Nucleus accumbens (tissue), 56 donors: ENCODE results near the gene OXER1.
"Not testable (repeated sequence)": the region's sequence is repeated elsewhere in the genome, so short reads cannot be mapped to it uniquely, and the experiment has no call there.

Source experiments
- DNase-seq, 56 donors: peaks; one replicate each; lab custom pipeline; 2025; lab: John Stamatoyannopoulos, UW

The OXER1 gene

DNA sequence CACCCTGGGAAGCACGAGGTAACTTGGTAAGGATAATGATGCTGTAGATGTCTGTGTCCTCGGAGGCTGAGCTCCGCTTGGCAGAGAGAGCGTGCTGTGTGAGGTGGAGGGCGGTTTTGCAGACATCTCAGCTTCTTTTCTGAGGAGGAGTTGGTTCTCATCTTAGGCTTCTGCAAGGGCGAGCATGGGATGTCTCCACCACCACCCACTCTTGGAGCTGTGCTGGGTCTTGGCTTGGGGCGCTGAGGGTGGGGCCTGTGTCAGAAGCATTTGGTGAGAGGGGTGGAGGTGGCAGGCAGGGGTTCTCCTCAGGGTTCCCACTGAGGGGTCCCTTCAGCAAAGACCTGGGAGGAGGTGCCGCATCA is 9.2 kb downstream of the OXER1 start:
- peak in 4 of 56 donors; percentile 14 to 55 (median 29) for DNase-seq

GRCh38 chr2:42754021-42754775 is 9.7 kb downstream of the OXER1 start:
- peak in 29 of 56 donors; percentile 20 to 66 (median 45) for DNase-seq

- DNase-seq: peak in 19 of 56 donors; percentile 14 to 64 (median 31)
Measured at GRCh38 chr2:42752816-42753813, 10.8 kb downstream of the OXER1 start.

GRCh38 chr2:42752314-42752713 is 11.6 kb downstream of the OXER1 start:
- DNase-seq: peak in 2 of 56 donors; percentile 10 to 35

- DNase-seq: no peak
Measured at GRCh38 chr2:42748840-42749239, 15.1 kb downstream of the OXER1 start.

GRCh38 chr2:42747422-42747821 is 16.5 kb downstream of the OXER1 start:
- no peak for DNase-seq

DNA sequence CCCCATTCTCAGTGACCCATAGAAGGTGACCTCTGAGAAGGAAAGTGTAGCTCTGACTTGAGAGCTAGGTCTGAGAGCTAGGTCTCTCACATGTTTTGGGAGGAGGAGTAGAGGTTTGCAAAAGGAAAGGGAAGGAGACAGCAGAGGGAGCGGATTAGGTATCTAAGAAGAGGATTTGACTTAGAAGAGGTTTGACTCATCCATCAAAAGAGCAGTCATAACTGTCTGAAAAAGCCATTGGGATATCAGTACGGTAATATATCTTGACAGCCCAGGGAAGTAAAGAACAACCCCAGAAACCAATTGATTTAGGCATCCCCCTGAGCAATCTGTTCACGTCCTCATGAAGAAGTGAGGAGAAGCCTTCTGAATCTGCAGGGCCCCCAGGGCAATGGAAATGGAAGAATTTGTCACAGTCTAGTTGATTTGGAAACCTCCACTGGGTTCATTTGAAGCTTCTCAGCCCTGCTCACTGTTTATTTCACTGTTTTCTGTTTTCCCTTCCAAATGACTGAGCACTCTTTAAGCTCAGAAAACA is 19.3 kb downstream of the OXER1 start:
- DNase-seq: no peak

- DNase-seq: no peak
Measured at GRCh38 chr2:42743659-42743990, 20.3 kb downstream of the OXER1 start.

DNA sequence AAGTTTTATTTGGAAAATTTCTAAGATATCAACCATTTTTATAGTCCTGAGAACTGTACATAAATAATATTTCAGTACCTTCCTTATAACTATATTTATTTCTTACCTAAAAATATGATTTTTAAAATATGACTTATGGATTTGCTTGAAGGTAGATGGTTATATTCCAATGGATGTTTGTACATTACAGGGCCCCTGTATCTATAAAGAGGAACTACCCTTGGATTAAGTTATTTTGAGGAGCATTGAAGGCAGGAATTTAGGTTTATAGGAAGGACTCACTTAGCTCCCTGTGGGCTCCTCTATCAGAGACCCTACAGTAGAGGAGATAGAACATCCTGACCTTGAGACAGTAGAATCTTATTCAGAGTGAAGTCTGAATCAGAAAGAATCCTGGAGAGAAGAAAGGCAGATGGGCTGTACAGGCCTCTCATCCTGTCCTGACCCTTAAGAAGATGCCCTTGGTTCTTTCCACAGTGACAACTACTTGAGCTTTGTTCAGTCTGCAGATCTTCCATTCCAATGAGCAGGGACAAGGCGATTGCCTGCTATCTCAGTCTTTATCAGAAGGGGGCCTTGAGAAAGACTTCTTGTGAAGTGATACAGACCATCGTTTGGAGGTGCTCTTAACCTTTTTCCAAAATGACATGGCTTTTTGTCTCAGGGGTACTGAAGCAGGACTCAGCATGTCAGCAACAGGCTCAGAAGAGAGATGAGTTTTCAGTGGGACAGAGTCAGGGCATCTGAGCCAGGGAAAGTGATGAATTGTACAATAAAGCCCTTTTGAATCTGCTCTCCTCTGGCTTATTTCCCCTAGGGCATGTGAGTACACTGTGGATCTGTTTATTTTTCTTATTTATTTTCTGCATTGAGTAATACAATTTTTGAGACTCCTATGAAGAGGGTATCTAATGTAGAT is 20.9 kb downstream of the OXER1 start:
- DNase-seq: no peak

DNA sequence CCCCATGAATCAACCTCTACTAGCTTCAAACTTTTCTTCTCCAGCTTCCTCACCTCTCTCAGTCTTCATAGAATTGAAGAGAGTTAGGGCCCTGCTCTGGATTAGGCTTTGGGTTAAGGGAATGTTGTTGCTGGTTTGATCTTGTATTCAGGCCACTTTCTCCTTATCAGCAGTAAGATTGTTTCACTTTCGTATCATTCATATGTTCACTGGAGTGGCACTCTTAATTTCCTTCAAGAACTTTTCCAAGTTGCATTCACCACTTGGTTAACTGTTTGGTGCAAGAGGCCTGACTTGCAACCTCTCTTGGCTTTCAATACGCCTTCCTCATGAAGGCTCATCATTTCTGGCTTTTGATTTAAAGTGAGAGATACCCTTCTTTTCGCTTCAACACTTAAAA is 22.8 kb downstream of the OXER1 start:
- DNase-seq: no peak

GRCh38 chr2:42736598-42737322 is 27.2 kb downstream of the OXER1 start:
- no peak for DNase-seq

DNA sequence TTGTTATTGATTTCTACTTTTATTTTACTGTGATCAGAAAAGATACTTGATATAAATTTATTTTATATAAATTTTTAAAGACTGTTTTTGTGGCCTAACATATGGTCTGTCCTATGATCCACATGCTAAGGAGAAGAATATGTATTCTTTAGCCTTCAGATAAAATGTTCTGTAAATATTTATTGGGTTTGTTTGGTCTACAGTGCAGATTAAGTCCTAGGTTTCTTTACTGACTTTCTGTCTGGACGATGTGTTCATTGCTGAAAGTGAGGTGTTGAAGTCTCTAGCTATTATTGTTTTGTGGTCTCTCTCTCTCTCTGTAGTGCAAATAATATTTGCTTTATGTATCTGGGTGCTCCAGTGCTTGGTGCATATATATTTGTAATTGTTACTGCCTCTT is 30.1 kb downstream of the OXER1 start:
- no peak for DNase-seq

DNA sequence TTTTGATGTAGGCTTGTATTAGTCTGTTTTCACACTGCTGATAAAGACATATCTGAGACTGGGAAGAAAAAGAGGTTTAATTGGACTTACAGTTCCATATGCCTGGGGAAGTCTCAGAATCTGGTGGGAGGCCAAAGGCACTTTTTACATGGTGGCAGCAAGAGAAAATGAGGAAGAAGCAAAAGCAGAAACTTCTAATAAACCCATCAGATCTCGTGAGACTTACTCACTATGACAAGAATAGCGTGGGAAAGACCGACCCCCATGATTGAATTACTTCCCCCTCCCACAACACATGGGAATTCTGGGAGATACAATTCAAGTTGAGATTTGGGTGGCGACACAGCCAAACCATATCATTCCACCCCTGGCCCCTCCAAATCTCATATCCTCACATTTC is 32.6 kb downstream of the OXER1 start:
- not testable (repeated sequence) for DNase-seq

- no peak for DNase-seq
Measured at GRCh38 chr2:42726680-42727079, 37.3 kb downstream of the OXER1 start.

DNA sequence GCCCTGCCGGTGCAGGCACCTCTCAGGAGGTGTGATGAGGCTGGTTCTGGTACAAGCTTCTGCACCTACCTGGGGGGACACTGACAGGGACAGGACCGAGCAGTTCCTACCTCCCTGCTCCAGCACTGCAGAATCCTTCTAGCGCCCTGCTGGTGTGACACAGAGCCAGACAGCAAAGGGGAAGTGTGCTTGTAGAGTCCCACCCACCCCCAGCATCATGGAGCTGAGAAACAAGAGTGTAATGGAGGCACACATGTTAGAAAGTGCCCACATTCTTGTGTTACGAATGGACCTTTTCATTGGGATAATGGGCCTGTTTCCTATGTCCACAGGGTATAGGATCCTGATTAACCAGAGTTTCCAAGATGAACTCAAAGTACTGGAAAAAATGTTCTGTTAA is 38.3 kb downstream of the OXER1 start:
- peak in 3 of 56 donors; percentile 2 to 5 (median 4) for DNase-seq

DNA sequence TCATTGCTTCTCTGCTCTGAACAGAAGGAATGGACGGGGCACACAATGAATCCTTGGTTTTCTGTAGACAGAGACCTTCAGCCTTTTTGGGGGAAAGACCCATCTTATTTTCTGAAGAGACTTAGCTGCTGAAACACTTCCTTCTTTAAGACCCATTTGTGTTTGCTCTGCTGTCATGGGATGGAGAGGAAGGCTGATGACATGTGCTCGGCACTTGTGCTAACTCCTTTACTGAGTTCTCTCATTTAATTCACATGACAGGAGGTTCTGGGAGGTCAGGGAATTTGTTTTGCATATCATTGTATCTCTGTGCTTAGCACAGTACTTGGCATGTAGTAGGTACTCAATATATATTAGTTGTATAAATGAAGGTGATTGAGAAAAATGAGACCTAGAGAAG is 39.0 kb downstream of the OXER1 start:
- DNase-seq: no peak

DNA sequence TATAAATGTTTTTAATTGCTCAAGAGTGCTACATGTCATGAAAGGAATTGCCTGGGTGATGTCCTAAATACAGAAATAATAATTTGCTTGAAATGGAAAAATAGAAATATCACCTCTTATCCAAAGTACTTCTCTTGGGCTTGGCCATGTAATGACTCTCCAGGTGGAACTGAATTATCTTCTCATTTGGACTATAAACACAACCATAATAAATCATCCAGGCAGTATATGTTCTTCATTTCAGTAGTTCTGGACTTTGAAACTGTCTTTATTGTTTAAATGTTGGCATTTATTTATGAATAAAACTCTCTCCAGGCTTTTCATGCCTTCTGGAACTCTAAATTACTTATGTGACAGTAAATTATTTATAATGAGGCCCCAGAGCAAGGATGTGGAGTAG is 40.5 kb downstream of the OXER1 start:
- DNase-seq: no peak

- DNase-seq: peak in 22 of 56 donors; percentile 2 to 45 (median 21)
Measured at GRCh38 chr2:42722320-42723190, 41.4 kb downstream of the OXER1 start.

DNA sequence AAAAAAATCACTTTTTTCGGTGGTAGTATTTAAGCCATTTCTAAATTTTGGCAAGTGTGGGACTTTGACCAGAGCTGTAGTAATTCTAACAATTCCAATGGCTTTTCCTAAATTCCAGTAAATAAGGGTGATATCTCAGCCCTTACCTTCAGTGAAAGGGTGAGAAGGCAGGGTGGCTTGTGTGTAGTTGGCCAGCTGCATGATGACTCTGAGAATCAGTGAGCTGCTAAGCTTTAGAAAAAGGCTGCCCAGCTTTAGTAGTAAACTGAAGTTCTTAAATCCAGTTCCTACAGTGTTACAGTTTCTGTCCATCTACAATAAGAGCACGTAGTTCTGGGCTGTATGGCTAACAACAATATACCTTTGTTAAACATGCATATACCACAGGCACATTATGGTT is 42.0 kb downstream of the OXER1 start:
- no peak for DNase-seq
